AG09309 (cell line): Measurements from ENCODE around the gene BOLA2B.

ENCODE experiments used
- DNase-seq: peaks from one replicate; pipeline ENCODE4 v3.0.0-alpha.2; 2010; ENCODE audit warnings: low read depth
- H3K4me3 ChIP-seq: 2 replicates; pipeline ENCODE4 v1.5.1; 2011; ENCODE audit warnings: mild to moderate bottlenecking, low read depth, low read length, moderate library complexity; ENCODE audit not compliant: control insufficient read depth
- TF ChIP-seq, protein P1 (sequence below): IDR thresholded peaks from 2 replicates; pipeline ENCODE4 v1.5.1; 2011; ENCODE audit warnings: mild to moderate bottlenecking, low read depth, low read length, inconsistent platforms; ENCODE audit not compliant: insufficient read depth, control insufficient read depth; ENCODE audit errors: missing control alignments

BOLA2B gene

DNA sequence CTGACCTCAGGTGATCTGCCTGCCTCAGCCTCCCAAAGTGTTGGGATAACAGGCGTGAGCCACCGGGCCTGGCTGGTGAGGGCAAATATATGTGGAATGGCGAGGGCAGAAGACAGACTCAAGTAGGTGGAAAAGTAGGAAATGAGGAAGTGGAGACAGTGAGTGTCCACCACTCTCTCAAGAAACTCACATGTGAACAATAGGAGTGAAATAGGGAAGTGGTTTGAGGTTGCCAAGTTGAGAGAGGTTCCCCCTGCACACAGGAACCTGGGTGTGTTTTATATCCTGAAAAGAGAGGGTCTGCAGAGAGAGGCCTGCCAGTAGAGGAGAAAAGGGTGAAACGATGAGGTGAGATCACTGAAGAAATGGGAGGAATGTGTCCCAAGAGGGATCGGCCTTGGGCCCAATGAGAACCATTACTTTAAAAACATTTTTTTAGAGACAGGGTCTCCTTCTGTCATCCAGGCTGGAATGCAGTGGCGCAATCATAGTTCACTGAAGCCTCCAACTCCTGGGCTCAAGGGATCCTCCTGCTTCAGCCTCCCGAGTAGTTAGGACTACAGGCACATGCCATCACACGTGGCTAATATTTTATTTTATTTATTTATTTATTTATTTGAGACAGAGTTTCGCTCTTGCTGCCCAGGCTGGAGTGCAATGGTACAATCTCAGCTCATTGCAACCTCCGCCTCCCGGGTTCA lies 27.1 kb downstream of the BOLA2B start:
- no peak for DNase-seq
- TF ChIP-seq, protein P1, sequence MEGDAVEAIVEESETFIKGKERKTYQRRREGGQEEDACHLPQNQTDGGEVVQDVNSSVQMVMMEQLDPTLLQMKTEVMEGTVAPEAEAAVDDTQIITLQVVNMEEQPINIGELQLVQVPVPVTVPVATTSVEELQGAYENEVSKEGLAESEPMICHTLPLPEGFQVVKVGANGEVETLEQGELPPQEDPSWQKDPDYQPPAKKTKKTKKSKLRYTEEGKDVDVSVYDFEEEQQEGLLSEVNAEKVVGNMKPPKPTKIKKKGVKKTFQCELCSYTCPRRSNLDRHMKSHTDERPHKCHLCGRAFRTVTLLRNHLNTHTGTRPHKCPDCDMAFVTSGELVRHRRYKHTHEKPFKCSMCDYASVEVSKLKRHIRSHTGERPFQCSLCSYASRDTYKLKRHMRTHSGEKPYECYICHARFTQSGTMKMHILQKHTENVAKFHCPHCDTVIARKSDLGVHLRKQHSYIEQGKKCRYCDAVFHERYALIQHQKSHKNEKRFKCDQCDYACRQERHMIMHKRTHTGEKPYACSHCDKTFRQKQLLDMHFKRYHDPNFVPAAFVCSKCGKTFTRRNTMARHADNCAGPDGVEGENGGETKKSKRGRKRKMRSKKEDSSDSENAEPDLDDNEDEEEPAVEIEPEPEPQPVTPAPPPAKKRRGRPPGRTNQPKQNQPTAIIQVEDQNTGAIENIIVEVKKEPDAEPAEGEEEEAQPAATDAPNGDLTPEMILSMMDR = no peak
- H3K4me3 ChIP-seq = no peak overlapping the region

DNA sequence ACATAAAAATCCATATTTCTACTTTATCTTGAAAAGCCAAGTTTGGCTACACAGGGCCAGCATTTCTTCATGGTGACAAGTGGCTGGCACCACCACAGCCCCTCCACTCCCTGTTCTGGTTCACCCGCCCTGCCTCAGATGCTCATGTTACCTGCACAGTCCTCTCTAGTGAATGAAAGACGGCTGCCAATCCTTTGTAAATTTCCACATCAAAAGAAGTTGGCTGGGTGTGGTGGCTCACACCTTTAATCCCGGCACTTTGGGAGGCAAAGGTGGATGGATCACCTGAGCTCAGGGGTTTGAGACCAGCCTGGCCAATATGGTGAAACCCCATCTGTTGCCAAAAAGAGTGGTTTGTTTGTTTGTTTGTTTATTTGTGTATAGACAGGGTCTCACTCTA lies 29.9 kb downstream of the BOLA2B start:
- no peak overlapping the region for H3K4me3 ChIP-seq
- no peak for DNase-seq
- TF ChIP-seq, protein P1 = no peak

DNA sequence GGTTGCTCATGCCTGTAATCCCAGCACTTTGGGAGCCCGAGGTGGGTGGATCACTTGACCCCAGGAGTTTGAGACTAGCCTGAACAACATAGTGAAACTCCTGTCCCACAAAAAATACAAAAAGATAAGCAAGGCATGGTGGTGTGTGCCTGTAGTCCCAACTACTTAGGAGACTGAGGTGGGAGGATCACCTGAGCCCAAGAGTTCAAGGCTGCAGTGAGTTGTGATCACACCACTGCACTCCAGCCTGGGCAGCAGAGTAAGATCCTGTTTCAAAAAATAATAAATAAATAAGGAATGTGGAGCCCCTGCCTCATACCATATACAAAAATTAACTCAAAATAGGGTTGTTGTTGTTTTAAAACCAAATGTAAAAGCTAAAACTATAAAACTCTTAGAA lies 36.3 kb downstream of the BOLA2B start:
- TF ChIP-seq, protein P1 = no peak
- no peak for DNase-seq
- H3K4me3 ChIP-seq = no peak overlapping the region

DNA sequence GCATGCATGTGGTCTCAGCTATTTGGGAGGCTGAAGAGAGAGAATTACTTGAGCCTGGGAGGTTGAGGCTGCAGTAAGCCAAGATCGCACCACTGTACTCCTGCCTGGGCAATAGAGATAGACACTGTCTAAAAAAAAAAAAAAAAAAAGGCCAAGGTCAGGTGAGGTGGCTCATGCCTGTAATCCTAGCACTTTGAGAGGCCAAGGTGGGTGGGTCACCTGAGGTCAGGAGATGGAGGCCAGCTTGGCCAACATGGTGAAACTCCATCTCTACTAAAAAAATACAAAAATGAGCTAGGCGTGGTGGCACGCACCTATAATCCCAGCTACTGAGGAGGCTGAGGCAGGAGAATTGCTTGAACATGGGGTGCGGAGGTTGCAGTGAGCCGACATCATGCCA lies 38.3 kb downstream of the BOLA2B start:
- no peak overlapping the region for H3K4me3 ChIP-seq

DNA sequence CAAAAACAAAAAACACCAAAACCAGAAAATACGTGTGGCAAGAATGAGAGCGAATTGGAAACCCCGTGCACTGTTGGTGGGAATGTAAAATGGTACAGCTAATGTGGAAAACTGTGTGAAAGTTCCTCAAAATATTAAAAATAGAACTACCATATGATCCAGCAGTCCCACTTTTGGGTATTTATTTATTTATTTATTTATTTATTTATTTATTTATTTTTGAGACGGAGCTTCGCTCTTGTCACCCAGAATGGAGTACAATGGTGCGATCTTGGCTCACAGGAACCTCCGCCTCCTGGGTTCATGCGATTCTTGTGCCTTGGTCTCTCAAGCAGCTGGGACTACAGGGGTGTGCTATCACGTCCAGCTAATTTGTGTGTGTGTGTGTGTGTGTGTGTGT lies 40.9 kb downstream of the BOLA2B start:
- no peak overlapping the region for H3K4me3 ChIP-seq
- TF ChIP-seq, protein P1 = no peak
- no peak for DNase-seq

More for the DNA sequence above, 38.3 kb downstream of the BOLA2B start:
- no peak for DNase-seq
- TF ChIP-seq, protein P1 = no peak

DNA sequence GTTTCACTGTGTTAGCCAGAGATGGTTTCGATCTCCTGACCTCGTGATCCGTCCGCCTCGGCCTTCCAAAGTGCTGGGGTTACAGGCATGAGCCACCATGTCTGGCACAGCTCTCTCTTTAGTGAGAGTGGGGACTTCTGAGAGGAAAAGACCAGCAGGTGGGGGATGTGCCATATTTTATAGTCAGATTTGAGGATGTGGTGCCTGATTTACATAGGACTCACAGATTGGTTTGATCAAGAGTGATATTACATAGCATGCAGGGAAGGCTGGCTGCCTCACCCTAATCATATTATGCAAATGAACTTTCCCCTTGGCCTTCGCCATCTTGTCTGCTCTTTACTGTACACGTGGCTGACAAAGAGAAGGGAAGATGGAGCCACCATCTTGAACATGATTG lies 42.4 kb downstream of the BOLA2B start:
- TF ChIP-seq, protein P1 = no peak
- no peak for DNase-seq
- no peak overlapping the region for H3K4me3 ChIP-seq
